Measurements from ENCODE around the gene CCL5.

Gene CCL5

DNA sequence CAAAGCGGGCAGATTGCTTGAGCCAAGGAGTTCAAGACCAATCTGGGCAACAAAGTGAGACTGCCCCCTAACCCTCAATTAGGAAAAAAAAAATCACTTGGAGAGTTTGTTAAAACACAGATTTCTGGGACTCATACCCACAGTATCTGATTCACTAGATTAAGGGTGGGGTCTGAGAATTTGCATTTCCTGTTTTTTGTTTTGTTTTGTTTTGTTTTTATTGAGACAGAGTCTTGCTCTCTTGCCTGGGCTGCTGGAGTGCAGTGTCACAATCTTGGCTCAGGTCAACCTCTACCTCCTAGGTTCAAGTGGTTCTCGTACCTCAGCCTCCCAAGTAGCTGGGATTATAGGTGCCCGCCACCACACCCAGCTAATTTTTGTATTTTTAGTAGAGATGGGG is 12.6 kb downstream of the CCL5 start:
- DNase-seq (ENCODE audit: low read depth, low spot score), result no peak

DNA sequence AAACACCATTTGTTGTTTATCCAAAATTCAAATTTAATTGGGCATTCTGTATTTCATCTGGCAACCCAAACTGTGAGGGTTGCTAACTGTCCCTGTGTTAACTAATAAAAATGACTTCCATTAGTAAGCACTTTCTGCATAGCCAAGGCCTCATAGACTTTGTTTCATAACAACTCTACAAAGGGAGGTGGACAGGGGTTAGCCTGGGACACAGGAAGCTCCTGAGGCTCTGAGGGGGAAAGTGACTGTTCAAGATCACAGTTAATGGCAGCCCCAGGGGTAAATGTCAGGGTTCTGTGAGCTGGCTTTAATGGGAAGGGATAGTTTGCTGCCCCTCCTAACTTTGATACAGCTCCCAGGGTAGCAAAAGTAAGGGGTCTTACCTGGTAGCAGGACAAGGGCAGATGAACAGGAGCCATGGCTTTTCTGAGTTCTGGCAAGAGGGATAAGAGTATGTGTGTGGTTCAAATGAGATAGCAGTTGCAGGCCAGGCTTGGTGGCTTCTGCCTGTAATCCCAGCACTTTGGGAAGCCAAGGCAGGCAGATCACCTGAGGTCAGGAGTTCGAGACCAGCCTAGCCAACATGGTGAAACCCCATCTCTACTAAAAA is 13.7 kb downstream of the CCL5 start:
- no peak for DNase-seq (ENCODE audit: low read depth, low spot score)

DNA sequence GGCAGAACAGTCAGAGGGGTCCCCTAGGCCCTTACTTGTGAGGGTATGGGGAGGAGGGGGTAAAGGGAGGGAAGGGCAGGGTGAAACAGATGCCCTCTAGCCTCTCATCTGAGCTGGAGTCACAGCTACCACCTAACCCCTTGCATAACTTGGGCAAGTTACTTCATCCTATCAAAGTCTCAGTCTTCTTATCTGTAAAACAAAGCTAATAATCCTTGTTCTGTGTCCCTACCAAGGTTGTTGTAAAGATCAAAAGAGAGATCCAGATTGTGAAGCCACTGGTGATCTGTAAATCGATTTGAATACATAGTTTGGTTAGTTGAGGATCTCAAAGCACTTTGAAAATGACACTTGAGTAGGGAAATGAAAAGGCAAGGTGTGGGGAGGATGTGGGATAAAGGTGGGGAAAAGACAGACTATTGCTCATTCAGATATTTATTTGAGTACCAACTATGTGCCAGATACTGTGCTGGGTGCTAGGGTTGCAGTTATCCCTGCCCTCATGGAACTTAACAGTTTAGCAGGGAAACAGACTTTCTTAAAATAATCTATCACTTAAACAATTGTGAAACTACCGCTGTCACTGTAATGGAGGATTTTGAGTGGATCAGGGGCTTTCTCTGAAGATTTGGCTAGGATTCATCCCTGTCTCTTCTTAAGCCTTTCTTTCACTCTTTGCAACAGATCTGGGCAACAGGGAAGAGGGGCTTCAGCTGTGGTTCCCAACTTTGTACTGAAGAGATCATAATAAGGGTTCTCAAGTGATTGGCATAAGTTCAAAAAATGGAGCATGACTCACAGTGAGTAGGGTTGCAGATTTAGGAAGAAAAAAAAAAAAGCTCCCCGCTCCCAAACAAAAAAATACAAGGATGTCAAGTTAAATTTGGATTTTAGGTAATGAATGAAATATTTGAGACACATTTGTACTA is 14.5 kb downstream of the CCL5 start:
- DNase-seq (ENCODE audit: low read depth, low spot score), result peak; percentile 56

GRCh38 chr17:35864853-35865252 is 15.3 kb downstream of the CCL5 start:
- no peak for DNase-seq (ENCODE audit: low read depth, low spot score)

DNA sequence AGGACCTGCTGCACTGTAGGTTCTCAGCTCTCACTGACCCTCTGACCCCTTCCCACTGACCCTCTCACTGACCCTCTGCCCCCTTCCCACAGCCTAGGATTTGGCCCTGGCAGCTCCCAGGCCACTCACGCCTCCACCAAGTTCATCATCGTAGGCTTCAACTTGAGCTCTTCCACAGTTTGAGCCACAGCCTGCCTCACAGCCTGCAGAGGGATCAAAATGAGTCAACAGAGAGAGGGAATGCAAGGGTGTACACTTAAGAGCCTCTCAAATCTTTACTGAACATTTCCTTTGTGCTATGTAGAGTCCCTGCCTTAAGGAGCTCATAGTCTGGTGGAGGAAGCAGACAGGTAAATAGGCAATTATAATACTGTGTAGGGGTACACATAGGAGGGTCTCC is 23.6 kb downstream of the CCL5 start:
- DNase-seq (ENCODE audit: low read depth, low spot score), result no peak

DNA sequence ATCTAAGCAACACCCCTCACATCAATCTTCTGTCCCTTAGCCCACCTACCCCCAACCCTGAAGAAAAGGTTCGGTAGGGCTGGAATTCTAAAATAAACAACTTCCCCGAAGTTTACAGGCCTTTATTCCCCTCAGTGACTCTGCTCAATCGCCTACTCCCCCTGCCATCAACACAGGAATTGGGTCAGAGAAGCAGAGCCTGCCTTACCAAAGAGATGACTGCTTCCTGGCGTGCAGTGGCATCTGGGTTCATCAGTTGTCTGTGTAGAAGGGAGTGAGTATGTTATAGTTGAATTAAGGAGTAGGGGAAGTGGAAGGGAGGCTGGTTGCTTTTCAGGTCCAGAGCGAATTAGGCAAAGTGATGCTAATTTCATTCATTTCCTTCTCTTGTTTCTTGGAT is 24.2 kb downstream of the CCL5 start:
- DNase-seq (ENCODE audit: low read depth, low spot score), result no peak

DNA sequence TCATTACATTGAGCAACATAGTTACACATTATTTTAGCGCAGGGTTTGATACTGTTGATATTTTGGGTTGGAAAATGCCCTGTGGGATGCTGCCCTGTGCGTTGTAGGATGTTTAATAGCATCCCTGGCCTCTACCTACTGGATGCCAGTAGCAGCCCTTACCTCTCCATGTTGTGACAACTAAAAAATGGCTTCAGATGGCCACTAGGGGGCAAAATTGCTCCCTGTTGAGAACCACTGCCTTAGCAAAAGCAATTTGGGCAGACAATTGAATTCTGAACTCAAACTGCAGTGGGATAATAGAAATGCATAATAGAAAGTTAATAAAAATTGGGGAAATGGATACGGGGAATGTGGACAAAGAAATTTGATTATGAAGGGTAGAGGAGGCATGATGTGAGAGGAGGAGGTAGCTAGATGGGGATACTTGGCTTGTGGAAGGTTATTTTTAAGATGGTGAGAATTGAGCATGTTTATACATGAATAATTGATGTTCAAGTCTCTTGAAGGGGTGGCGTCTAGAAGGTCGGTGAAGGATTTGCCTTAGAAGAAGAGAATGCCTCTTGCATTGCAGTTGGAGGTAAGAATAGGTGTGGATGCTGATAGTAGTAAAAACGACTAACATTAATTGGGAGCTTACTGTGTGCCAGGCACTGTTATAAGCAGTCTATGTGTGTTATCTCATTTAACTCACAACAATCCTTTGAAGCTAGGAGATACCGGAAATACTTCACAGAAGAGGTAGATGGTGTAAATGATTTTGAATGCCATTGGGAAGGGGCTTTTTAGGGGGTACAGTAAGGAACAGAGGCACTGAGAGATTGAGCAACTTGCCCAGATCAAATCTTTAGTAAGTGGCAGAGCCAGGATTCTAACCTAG is 30.5 kb downstream of the CCL5 start:
- DNase-seq (ENCODE audit: low read depth, low spot score), result peak; percentile 81

GRCh38 chr17:35847633-35848373 is 32.4 kb downstream of the CCL5 start:
- DNase-seq (ENCODE audit: low read depth, low spot score), result no peak

DNA sequence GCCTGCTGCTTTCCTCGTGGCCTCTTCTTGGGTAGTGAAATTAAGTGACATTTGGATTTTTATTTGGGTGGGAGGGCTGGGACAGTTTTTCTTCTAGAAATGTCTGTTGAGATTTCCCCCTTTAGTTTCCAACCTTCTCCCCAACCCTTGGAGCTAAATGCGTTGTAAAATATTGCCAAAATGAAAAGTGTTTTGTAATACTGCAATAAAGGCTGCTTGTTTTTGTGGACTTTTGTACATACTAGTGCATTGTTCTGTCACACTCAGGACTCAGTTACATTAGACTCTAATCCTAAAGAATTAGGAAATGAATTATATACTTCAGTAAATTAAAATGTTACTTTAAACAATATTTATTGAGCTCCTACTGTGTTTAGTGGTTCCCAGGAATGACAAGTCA is 33.2 kb downstream of the CCL5 start:
- no peak for DNase-seq (ENCODE audit: low read depth, low spot score)

GRCh38 chr17:35846055-35846809 is 33.9 kb downstream of the CCL5 start:
- DNase-seq (ENCODE audit: low read depth, low spot score), result peak; percentile 34

GRCh38 chr17:35844547-35844946 is 35.6 kb downstream of the CCL5 start:
- no peak for DNase-seq (ENCODE audit: low read depth, low spot score)

DNA sequence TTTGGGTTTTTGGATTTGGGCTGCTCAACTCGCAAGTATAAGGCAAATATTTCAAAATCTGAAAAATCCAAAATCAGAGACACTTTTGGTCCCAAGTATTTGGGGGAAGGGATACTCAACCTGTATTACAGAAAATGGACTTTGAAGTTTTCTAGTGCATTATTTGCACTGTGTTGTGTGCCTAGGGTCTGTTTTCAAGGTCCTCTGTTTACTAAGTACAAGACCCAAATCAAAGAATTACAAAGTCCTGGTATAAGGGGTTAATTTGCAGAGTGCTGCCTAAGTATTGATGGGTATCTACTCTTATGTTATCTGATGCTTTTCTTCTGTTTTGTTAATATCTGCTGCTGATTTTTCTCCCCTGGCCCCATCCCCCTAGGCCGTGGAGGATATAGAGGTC is 36.5 kb downstream of the CCL5 start:
- no peak for DNase-seq (ENCODE audit: low read depth, low spot score)

- DNase-seq (ENCODE audit: low read depth, low spot score), result no peak
These were observed 37.9 kb downstream of the CCL5 start for GRCh38 chr17:35842239-35842638.

GRCh38 chr17:35841505-35841904 is 38.7 kb downstream of the CCL5 start:
- no peak for DNase-seq (ENCODE audit: low read depth, low spot score)

- DNase-seq (ENCODE audit: low read depth, low spot score), result no peak
These were observed 39.1 kb downstream of the CCL5 start for GRCh38 chr17:35841101-35841500.

DNA sequence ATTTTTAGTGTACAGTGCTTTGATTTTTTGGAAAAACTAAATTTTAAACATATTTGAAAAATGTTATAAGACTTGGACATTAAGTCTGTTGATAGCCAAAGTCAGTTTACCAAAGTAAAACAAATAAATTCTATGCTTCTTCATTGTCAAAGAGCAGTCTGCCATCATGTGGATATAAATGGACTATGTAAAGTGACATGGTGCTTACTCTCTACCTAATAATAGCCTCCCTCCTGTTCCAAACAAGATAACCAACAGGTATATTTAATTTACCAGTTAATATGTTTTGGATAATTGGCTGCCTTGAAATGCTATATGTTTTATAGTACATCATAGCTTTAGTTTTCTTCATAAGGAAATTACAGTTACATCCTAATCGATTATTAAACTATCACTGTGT is 55.0 kb downstream of the CCL5 start:
- no peak for DNase-seq (ENCODE audit: low read depth, low spot score)

All from astrocyte of the hippocampus (primary cell).